ENCODE measurements around the gene MCU. TPM values are rescaled to one million over a fixed set of nuclear protein-coding genes. Genes with fewer than 3 reads are reported as not detected.
"Not testable (repeated sequence)": the region's sequence is repeated elsewhere in the genome, so short reads cannot be mapped to it uniquely, and the experiment has no call there.

Gene MCU
- total and polyA plus RNA-seq, 2 donors (not counting 1 experiment from before 2014, with no cell fraction given), result 11.7 to 21.1 TPM

DNA sequence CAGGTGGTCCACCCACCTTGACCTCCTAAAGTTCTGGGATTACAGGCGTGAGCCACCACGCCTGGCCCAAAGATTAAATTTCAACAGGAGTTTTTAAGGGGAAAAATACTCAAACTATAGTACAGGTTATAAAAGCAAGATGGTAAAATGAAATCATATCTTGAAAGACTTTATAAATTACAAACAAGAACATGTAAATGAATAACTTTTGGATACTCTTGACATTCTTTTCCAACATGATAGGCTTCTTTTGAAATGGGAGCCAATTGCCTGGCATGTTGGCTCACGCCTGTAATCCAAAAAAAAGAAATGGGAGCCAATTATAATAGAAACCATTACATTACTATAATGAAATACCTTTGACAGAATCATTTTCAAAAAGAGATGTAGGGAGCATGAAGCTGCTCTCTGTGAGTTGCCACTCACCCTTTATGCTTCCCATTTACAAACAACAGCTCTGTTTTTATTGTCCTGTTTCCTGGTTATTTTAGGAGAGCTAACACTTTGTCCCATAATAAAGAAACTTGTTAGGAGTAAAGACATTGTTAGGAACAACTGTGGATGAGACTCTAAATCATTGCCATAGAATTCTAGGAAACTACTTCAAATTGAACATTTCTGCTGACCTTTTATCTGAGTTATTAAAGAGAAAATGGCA, 24.6 kb upstream of the MCU start:
- ATAC-seq (ENCODE audit: low read depth), result no peak
- no peak overlapping the region for H2AFZ ChIP-seq (ENCODE audit: insufficient read depth, low read depth, low read length, poor library complexity, severe bottlenecking)
- no peak for DNase-seq
- Mint-ChIP-seq H3K9me3 (ENCODE audit: insufficient read depth) (no peaks in the 10 kb centered on the region), H3K27ac (no peak overlapping the region), H3K4me1 (no peaks in the 10 kb centered on the region), H3K27me3 (peaks cover 7% of the 10 kb centered on the region), H3K4me3 (no peak overlapping the region)
- CTCF ChIA-PET, result no interaction called here
- H3K9ac ChIP-seq (ENCODE audit: low read length), result no peak overlapping the region
- H3K4me2 ChIP-seq (replicated peaks; ENCODE audit: low read depth, low read length, poor library complexity, severe bottlenecking), result no peak overlapping the region
- no peaks in the 10 kb centered on the region for H3K36me3 ChIP-seq (replicated peaks in 1 of 2; ENCODE audit: control extremely low read depth in 1 of 2, control insufficient read depth in 1 of 2, extremely low read depth in 1 of 2, insufficient read depth in 2 of 2, low read length in 1 of 2)
- POLR2A ChIA-PET, result no interaction called here
- no peaks in the 10 kb centered on the region for H3K4me1 ChIP-seq (ENCODE audit: control insufficient read depth in 2 of 2, insufficient read depth in 2 of 2, low read length in 2 of 2)
- intact Hi-C loops (cut with micrococcal nuclease), result no loop called here
- H3K27ac ChIP-seq (ENCODE audit: low read length in 2 of 2), result no peak overlapping the region
- TF ChIP-seq, protein P1, sequence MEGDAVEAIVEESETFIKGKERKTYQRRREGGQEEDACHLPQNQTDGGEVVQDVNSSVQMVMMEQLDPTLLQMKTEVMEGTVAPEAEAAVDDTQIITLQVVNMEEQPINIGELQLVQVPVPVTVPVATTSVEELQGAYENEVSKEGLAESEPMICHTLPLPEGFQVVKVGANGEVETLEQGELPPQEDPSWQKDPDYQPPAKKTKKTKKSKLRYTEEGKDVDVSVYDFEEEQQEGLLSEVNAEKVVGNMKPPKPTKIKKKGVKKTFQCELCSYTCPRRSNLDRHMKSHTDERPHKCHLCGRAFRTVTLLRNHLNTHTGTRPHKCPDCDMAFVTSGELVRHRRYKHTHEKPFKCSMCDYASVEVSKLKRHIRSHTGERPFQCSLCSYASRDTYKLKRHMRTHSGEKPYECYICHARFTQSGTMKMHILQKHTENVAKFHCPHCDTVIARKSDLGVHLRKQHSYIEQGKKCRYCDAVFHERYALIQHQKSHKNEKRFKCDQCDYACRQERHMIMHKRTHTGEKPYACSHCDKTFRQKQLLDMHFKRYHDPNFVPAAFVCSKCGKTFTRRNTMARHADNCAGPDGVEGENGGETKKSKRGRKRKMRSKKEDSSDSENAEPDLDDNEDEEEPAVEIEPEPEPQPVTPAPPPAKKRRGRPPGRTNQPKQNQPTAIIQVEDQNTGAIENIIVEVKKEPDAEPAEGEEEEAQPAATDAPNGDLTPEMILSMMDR (IDR thresholded peaks at IDR 0.05), result no peak
- no peak for TF ChIP-seq EZH2 (IDR thresholded peaks at IDR 0.05; ENCODE audit: borderline replicate concordance, insufficient read depth, low read depth, low read length, poor library complexity, severe bottlenecking)
- no peak overlapping the region for H3K4me3 ChIP-seq (ENCODE audit: control extremely low read depth in 1 of 5, extremely low read depth in 1 of 5, insufficient read depth in 1 of 5, low read depth in 2 of 5, low read length in 4 of 5)
- no peaks in the 10 kb centered on the region for H3K27me3 ChIP-seq (replicated peaks in 1 of 4; ENCODE audit: control extremely low read depth in 1 of 4, control insufficient read depth in 3 of 4, insufficient read depth in 4 of 4, low read length in 3 of 4)
- no peaks in the 10 kb centered on the region for H4K20me1 ChIP-seq (ENCODE audit: control insufficient read depth, insufficient read depth, low read length, poor library complexity, severe bottlenecking)
- no peaks in the 10 kb centered on the region for H3K79me2 ChIP-seq (ENCODE audit: control insufficient read depth, insufficient read depth, low read length)
- no CpG with 5 or more reads among the region's 3 CpGs for WGBS (ENCODE audit: insufficient coverage)
- H3K9me3 ChIP-seq (ENCODE audit: control extremely low read depth in 1 of 3, control insufficient read depth in 2 of 3, insufficient read depth in 1 of 3, low read length in 2 of 3), result no peaks in the 10 kb centered on the region

DNA sequence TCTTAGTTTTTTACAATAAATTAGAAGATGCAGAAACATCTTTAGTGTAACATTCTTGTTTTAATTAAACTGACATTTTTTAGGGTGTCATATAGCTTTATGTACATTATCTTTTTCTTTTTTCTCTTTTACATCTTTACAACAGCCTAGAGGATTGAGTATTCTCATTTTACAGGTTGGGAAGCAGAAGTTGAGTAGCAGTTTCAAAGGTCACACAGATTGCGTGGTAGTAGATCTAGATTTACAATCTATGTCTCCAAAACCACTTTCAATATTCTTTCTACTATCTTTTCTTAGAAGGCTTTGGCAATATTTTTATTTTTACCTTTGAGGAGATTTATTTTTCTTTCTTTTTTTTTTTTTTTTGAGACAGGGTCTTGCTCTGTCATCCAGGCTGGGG, 18.7 kb upstream of the MCU start:
- CTCF ChIA-PET, result no interaction called here
- Mint-ChIP-seq H3K4me3 (no peak overlapping the region), H3K4me1 (peaks cover 4% of the 10 kb centered on the region), H3K27ac (no peak overlapping the region), H3K9me3 (ENCODE audit: insufficient read depth) (no peaks in the 10 kb centered on the region), H3K27me3 (peaks cover 9% of the 10 kb centered on the region)
- H2AFZ ChIP-seq (ENCODE audit: insufficient read depth, low read depth, low read length, poor library complexity, severe bottlenecking), result no peak overlapping the region
- H3K4me3 ChIP-seq (ENCODE audit: control extremely low read depth in 1 of 5, extremely low read depth in 1 of 5, insufficient read depth in 1 of 5, low read depth in 2 of 5, low read length in 4 of 5), result no peak overlapping the region
- ATAC-seq (ENCODE audit: low read depth) (no peak), DNase-seq (no peak)
- POLR2A ChIA-PET, result no interaction called here
- H3K9me3 ChIP-seq (ENCODE audit: control extremely low read depth in 1 of 3, control insufficient read depth in 2 of 3, insufficient read depth in 1 of 3, low read length in 2 of 3), result no peaks in the 10 kb centered on the region
- H3K4me1 ChIP-seq (ENCODE audit: control insufficient read depth in 2 of 2, insufficient read depth in 2 of 2, low read length in 2 of 2), result no peaks in the 10 kb centered on the region
- H3K36me3 ChIP-seq (replicated peaks in 1 of 2; ENCODE audit: control extremely low read depth in 1 of 2, control insufficient read depth in 1 of 2, extremely low read depth in 1 of 2, insufficient read depth in 2 of 2, low read length in 1 of 2), result no peaks in the 10 kb centered on the region
- no peaks in the 10 kb centered on the region for H3K79me2 ChIP-seq (ENCODE audit: control insufficient read depth, insufficient read depth, low read length)
- no CpG with 5 or more reads among the region's 1 CpG for WGBS (ENCODE audit: insufficient coverage)
- TF ChIP-seq, protein P1 (IDR thresholded peaks at IDR 0.05), result no peak
- no peak for TF ChIP-seq EZH2 (IDR thresholded peaks at IDR 0.05; ENCODE audit: borderline replicate concordance, insufficient read depth, low read depth, low read length, poor library complexity, severe bottlenecking)
- no peaks in the 10 kb centered on the region for H3K27me3 ChIP-seq (replicated peaks in 1 of 4; ENCODE audit: control extremely low read depth in 1 of 4, control insufficient read depth in 3 of 4, insufficient read depth in 4 of 4, low read length in 3 of 4)
- no peak overlapping the region for H3K4me2 ChIP-seq (replicated peaks; ENCODE audit: low read depth, low read length, poor library complexity, severe bottlenecking)
- H3K27ac ChIP-seq (ENCODE audit: low read length in 2 of 2), result no peak overlapping the region
- no peaks in the 10 kb centered on the region for H4K20me1 ChIP-seq (ENCODE audit: control insufficient read depth, insufficient read depth, low read length, poor library complexity, severe bottlenecking)
- no peak overlapping the region for H3K9ac ChIP-seq (ENCODE audit: low read length)
- intact Hi-C loops (cut with micrococcal nuclease), result no loop called here

DNA sequence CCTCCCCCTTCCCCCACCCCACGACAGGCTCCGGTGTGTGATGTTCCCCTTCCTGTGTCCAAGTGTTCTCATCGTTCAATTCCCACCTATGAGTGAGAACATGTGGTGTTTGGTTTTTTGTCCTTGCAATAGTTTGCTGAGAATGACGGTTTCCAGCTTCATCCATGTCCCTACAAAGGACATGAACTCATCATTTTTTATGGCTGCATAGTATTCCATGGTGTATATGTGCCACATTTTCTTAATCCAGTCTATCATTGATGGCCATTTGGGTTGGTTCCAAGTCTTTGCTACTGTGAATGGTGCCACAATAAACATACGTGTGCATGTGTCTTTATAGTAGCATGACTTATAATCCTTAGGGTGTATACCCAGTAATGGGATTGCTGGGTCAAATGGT, 17.8 kb upstream of the MCU start:
- 100% methylated on average over 1 of the region's 5 CpGs for WGBS (ENCODE audit: insufficient coverage)
- H3K9me3 Mint-ChIP-seq (ENCODE audit: insufficient read depth); H4K20me1 ChIP-seq (ENCODE audit: control insufficient read depth, insufficient read depth, low read length, poor library complexity, severe bottlenecking); H3K4me1 Mint-ChIP-seq; H3K79me2 ChIP-seq (ENCODE audit: control insufficient read depth, insufficient read depth, low read length); H3K9ac ChIP-seq (ENCODE audit: low read length); intact Hi-C loops (cut with micrococcal nuclease); H3K27me3 Mint-ChIP-seq; H3K9me3 ChIP-seq (ENCODE audit: control extremely low read depth in 1 of 3, control insufficient read depth in 2 of 3, insufficient read depth in 1 of 3, low read length in 2 of 3); H3K4me3 ChIP-seq (ENCODE audit: control extremely low read depth in 1 of 5, extremely low read depth in 1 of 5, insufficient read depth in 1 of 5, low read depth in 2 of 5, low read length in 4 of 5); H3K4me3 Mint-ChIP-seq; H3K4me2 ChIP-seq (replicated peaks; ENCODE audit: low read depth, low read length, poor library complexity, severe bottlenecking); H3K36me3 ChIP-seq (replicated peaks in 1 of 2; ENCODE audit: control extremely low read depth in 1 of 2, control insufficient read depth in 1 of 2, extremely low read depth in 1 of 2, insufficient read depth in 2 of 2, low read length in 1 of 2); H2AFZ ChIP-seq (ENCODE audit: insufficient read depth, low read depth, low read length, poor library complexity, severe bottlenecking); POLR2A ChIA-PET; H3K4me1 ChIP-seq (ENCODE audit: control insufficient read depth in 2 of 2, insufficient read depth in 2 of 2, low read length in 2 of 2); ATAC-seq (ENCODE audit: low read depth); H3K27ac ChIP-seq (ENCODE audit: low read length in 2 of 2); DNase-seq; H3K27me3 ChIP-seq (replicated peaks in 1 of 4; ENCODE audit: control extremely low read depth in 1 of 4, control insufficient read depth in 3 of 4, insufficient read depth in 4 of 4, low read length in 3 of 4); H3K27ac Mint-ChIP-seq; CTCF ChIA-PET: not testable (repeated sequence)

Measured in B cell (primary cell).